Ovary (tissue), 3 donors: Measurements from ENCODE around the gene CDK19.

Source experiments
- CTCF ChIP-seq, 3 donors: fragments of 450-650 bp in 2 of 3; fragments of 200-600 bp in 1 of 3; IDR thresholded peaks; one replicate each; pipeline versions ENCODE4 v1.5.1 to v1.8.0; 2016 to 2022; ENCODE audit warnings: antibody characterized with exemption in 3 of 3, mild to moderate bottlenecking in 1 of 3
- EP300 ChIP-seq: sonication (generic); formaldehyde crosslinking; IDR thresholded peaks from one replicate; pipeline ENCODE4 v1.6.1; 2017; ENCODE audit warnings: antibody characterized with exemption
- POLR2A ChIP-seq: fragments of 450-650 bp; IDR thresholded peaks from one replicate; pipeline ENCODE4 v1.6.1; 2017; ENCODE audit warnings: antibody characterized with exemption, mild to moderate bottlenecking, moderate library complexity
- donor health status: DM: no; HTN: no; CAD: no.

- no peak for TF ChIP-seq POLR2A
- no peak for TF ChIP-seq CTCF (IDR thresholded peaks at IDR 0.05)
- no peak for TF ChIP-seq EP300
Observed at GRCh38 chr6:110642711-110643110, 172.6 kb downstream of the CDK19 start.
